ENCODE data around the gene PBRM1. TPM values are rescaled to one million over a fixed set of nuclear protein-coding genes. Genes with fewer than 3 reads are reported as not detected.

Gene PBRM1
- total RNA-seq, 1 donor from 2014 or later: 131 TPM

DNA sequence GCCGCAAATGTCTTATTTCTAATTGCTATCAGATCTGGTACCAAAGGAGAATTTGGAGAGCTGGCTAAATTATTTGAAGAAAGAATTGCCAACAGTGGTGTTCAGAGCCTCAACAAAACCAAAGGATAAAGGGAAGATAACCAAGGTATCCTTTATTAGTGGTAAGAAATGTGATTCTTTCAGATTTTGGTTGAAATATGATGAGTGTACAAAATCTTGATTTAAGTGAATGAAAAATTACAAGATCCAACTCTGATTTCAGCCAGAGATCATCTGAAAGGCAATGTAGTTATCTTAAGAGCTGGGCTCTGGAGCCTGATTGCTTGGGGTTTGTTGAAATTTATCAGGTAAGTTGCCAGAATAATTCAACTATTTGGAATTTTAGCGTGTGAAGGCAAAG is 4.8 kb upstream of the PBRM1 start:
- Mint-ChIP-seq H3K4me1 (ENCODE audit: low read depth) (peaks cover 15% of the 10 kb centered on the region), H3K9me3 (ENCODE audit: low read depth) (no peaks in the 10 kb centered on the region), H3K4me3 (ENCODE audit: low read depth) (no peak overlapping the region), H3K27me3 (no peaks in the 10 kb centered on the region), H3K27ac (peak overlapping the region; percentile 47), H3K36me3 (ENCODE audit: insufficient read depth) (peaks cover 33% of the 10 kb centered on the region)
- TF ChIP-seq, protein P1, sequence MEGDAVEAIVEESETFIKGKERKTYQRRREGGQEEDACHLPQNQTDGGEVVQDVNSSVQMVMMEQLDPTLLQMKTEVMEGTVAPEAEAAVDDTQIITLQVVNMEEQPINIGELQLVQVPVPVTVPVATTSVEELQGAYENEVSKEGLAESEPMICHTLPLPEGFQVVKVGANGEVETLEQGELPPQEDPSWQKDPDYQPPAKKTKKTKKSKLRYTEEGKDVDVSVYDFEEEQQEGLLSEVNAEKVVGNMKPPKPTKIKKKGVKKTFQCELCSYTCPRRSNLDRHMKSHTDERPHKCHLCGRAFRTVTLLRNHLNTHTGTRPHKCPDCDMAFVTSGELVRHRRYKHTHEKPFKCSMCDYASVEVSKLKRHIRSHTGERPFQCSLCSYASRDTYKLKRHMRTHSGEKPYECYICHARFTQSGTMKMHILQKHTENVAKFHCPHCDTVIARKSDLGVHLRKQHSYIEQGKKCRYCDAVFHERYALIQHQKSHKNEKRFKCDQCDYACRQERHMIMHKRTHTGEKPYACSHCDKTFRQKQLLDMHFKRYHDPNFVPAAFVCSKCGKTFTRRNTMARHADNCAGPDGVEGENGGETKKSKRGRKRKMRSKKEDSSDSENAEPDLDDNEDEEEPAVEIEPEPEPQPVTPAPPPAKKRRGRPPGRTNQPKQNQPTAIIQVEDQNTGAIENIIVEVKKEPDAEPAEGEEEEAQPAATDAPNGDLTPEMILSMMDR (IDR thresholded peaks at IDR 0.05; ENCODE audit: unreplicated experiment): no peak
- DNase-seq (ENCODE audit: low spot score, unreplicated experiment): no peak

DNA sequence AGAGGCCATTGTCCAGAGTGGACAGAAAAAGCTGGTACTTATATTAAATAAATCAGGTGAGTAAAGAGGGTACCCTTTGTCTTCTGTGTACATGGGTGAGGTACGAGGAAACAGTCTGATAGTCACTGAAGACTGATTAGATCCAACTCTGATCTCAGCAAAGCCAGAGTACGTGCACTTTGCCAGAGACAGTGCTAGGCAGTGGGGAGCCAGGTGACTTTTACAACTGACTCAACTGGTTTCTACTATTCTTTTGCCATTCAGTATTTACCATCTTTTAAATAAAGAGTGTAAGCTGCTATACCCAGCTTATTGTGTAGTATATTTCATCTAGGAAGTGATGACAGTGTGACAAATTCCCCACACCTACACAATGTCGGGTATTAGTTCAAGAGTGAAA is 3.4 kb upstream of the PBRM1 start:
- TF ChIP-seq, protein P1 (IDR thresholded peaks at IDR 0.05; ENCODE audit: unreplicated experiment): no peak
- DNase-seq (ENCODE audit: low spot score, unreplicated experiment): no peak
- Mint-ChIP-seq H3K4me1 (ENCODE audit: low read depth) (peaks cover 22% of the 10 kb centered on the region), H3K27ac (peak overlapping the region; percentile 27), H3K9me3 (ENCODE audit: low read depth) (no peaks in the 10 kb centered on the region), H3K4me3 (ENCODE audit: low read depth) (no peak overlapping the region), H3K36me3 (ENCODE audit: insufficient read depth) (peaks cover 27% of the 10 kb centered on the region), H3K27me3 (no peaks in the 10 kb centered on the region)

DNA sequence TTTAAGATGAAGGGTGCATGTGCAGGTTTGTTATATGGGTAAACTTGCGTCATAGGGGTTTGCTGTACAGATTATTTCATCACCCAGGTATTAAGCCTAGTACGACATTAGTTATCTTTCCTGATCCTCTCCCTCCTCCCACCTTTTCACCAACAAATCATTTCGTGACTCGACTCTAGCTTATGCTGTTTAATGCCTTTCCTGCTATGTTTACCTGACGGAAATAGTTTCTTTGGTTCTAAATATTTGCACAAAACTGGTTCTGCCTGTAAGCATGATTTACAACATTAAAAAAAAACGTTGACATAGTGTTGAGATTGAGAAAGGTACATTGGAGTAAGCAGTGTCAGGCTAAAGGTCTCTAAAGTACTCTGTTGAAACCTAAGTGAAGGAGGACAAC is 2.6 kb upstream of the PBRM1 start:
- TF ChIP-seq, protein P1 (IDR thresholded peaks at IDR 0.05; ENCODE audit: unreplicated experiment): no peak
- peak overlapping the region; percentile 51 for H3K4me3 Mint-ChIP-seq (ENCODE audit: low read depth)
- H3K36me3 Mint-ChIP-seq (ENCODE audit: insufficient read depth): peaks cover 21% of the 10 kb centered on the region
- no peak for DNase-seq (ENCODE audit: low spot score, unreplicated experiment)
- H3K9me3 Mint-ChIP-seq (ENCODE audit: low read depth): no peaks in the 10 kb centered on the region
- peak overlapping the region; percentile 27 for H3K27ac Mint-ChIP-seq
- H3K4me1 Mint-ChIP-seq (ENCODE audit: low read depth): peaks cover 27% of the 10 kb centered on the region
- no peaks in the 10 kb centered on the region for H3K27me3 Mint-ChIP-seq

DNA sequence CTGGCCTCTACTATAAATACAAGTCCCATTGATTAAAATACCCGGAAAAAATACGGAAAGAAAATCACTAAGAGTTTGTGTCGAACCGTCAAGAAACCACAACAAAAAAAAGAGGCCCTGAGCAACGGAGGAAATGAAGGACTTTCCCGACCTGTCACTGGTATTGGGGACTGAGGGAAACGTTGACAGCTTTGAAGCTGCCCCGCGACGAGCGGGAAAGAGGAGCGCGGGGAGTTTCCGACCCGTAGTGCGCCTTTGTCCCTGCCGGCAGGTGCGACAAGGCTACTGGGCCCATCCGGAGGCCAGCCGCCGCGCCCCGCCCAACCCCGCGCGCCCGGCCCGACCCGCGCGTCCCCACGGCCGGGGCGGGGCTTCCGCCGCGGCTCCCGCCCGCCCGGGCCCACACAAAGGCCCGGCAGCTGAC is 416 bp downstream of the PBRM1 start:
- peak overlapping the region; percentile 97 for H3K27ac Mint-ChIP-seq
- H3K9me3 Mint-ChIP-seq (ENCODE audit: low read depth): no peaks in the 10 kb centered on the region
- DNase-seq (ENCODE audit: low spot score, unreplicated experiment): peak; percentile 69
- H3K36me3 Mint-ChIP-seq (ENCODE audit: insufficient read depth): peaks cover 13% of the 10 kb centered on the region
- peak overlapping the region; percentile 90 for H3K4me3 Mint-ChIP-seq (ENCODE audit: low read depth)
- H3K27me3 Mint-ChIP-seq: no peaks in the 10 kb centered on the region
- TF ChIP-seq, protein P1 (IDR thresholded peaks at IDR 0.05; ENCODE audit: unreplicated experiment): no peak
- peaks cover 40% of the 10 kb centered on the region for H3K4me1 Mint-ChIP-seq (ENCODE audit: low read depth)

DNA sequence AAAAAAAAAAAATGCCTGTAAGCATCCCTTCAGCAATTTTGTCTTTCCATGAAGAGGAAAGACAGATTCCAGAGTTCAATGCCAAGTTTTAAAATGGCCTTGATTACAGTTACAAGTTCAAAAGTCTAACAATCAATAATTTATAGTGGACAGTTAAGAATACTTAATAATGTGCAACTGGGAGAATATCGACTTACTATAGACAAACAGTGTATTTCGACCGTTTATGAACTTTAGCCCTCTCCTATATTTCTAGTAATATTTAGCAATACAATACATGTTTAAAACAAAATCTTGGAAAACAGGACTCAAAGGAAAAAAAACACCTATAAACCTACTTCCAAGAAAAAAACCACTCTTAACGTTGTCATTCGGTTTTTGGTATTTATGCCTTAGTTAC is 1.5 kb downstream of the PBRM1 start:
- H3K4me1 Mint-ChIP-seq (ENCODE audit: low read depth): peaks cover 40% of the 10 kb centered on the region
- no peaks in the 10 kb centered on the region for H3K27me3 Mint-ChIP-seq
- TF ChIP-seq, protein P1 (IDR thresholded peaks at IDR 0.05; ENCODE audit: unreplicated experiment): no peak
- no peaks in the 10 kb centered on the region for H3K9me3 Mint-ChIP-seq (ENCODE audit: low read depth)
- no peak for DNase-seq (ENCODE audit: low spot score, unreplicated experiment)
- peak overlapping the region; percentile 97 for H3K27ac Mint-ChIP-seq
- peaks cover 13% of the 10 kb centered on the region for H3K36me3 Mint-ChIP-seq (ENCODE audit: insufficient read depth)
- H3K4me3 Mint-ChIP-seq (ENCODE audit: low read depth): peak overlapping the region; percentile 90

All from progenitor cell of endocrine pancreas (in vitro differentiated cells).